ENCODE results near the gene TLE1.

Gene TLE1

DNA sequence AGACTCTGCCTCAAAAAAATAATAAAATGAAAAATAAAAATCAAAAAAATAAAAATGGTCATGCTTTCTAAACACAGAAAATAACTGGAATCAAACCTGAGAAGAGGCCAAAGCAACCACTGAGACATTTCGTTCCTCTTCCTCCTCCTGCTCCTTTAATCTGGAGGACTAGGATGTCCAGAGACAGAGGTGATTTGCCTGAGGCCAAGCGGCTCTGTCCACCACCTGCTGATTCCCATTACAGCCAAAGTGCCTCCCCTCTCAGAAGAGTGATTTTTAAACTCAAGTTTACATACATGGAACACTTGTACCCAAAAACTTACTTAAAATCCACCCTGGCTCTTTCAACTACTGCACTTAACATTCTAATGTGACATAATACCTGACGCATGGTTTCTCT, 65.6 kb downstream of the TLE1 start:
- H3K4me2 ChIP-seq: no peak overlapping the region

DNA sequence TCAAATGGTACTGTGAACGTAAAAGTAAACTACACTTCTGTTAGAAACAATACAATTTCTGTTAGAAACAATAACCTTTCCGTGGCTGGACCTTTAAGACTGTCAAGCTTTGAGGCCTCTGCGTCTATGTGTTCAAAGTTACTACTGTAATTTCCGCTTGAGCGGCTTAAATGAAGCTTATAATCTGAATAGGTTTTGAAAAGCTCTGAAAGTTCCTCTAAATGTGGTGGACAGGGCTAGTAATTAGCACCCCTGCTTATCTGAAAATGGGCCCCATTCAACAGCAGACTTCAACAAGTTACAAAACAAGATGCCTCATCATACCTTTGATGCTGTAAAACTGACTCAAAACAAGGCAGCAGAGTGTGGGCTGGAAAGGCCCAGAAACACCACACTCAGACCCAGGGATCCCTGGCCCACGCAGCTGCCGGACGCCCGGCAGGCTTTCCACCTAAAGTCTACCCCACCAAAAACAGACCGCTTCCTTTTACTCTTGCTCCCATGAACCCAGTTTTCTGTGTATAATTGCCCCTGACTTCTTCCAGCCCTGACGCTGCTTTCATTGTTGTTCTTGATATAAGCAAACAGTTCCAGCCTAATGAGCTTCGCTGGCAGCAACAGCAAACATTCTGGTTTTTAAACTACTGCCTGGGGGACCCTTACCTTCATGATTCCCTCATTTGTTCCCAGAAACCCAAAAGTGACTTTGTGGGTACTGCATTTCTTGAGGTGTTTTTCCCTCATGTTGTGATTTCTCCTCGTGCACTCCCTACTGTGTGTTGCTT, 66.7 kb downstream of the TLE1 start:
- TF ChIP-seq, protein P1, sequence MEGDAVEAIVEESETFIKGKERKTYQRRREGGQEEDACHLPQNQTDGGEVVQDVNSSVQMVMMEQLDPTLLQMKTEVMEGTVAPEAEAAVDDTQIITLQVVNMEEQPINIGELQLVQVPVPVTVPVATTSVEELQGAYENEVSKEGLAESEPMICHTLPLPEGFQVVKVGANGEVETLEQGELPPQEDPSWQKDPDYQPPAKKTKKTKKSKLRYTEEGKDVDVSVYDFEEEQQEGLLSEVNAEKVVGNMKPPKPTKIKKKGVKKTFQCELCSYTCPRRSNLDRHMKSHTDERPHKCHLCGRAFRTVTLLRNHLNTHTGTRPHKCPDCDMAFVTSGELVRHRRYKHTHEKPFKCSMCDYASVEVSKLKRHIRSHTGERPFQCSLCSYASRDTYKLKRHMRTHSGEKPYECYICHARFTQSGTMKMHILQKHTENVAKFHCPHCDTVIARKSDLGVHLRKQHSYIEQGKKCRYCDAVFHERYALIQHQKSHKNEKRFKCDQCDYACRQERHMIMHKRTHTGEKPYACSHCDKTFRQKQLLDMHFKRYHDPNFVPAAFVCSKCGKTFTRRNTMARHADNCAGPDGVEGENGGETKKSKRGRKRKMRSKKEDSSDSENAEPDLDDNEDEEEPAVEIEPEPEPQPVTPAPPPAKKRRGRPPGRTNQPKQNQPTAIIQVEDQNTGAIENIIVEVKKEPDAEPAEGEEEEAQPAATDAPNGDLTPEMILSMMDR (conservative IDR thresholded peaks at IDR 0.05; ENCODE audit: low read depth, low read length): no peak
- no peak overlapping the region for H3K4me3 ChIP-seq (IDR thresholded peaks at IDR 0.05; ENCODE audit: insufficient read depth, low read depth, low read length)
- H3K27me3 ChIP-seq (ENCODE audit: insufficient read depth, low read depth): no peaks in the 10 kb centered on the region
- no peak overlapping the region for H3K27ac ChIP-seq
- no peaks in the 10 kb centered on the region for H3K79me2 ChIP-seq (ENCODE audit: insufficient read depth, low read depth)
- H3K36me3 ChIP-seq (ENCODE audit: insufficient read depth): no peaks in the 10 kb centered on the region
- H2AFZ ChIP-seq (ENCODE audit: low read depth): no peak overlapping the region
- H4K20me1 ChIP-seq (ENCODE audit: insufficient read depth): no peaks in the 10 kb centered on the region
- H3K4me1 ChIP-seq (ENCODE audit: low read depth, poor library complexity, severe bottlenecking): peaks cover 49% of the 10 kb centered on the region
- no peak overlapping the region for H3K9ac ChIP-seq
- H3K4me2 ChIP-seq: 0 out of 2 replicates have a peak overlapping the region, but pooled peaks have one; percentile 70

More for the DNA sequence above, 65.6 kb downstream of the TLE1 start:
- H3K36me3 ChIP-seq (ENCODE audit: insufficient read depth): no peaks in the 10 kb centered on the region
- no peak overlapping the region for H3K4me3 ChIP-seq (IDR thresholded peaks at IDR 0.05; ENCODE audit: insufficient read depth, low read depth, low read length)
- peaks cover 45% of the 10 kb centered on the region for H3K4me1 ChIP-seq (ENCODE audit: low read depth, poor library complexity, severe bottlenecking)
- H3K27ac ChIP-seq: no peak overlapping the region
- no peaks in the 10 kb centered on the region for H3K79me2 ChIP-seq (ENCODE audit: insufficient read depth, low read depth)
- no peaks in the 10 kb centered on the region for H3K27me3 ChIP-seq (ENCODE audit: insufficient read depth, low read depth)
- no peak overlapping the region for H3K9ac ChIP-seq
- TF ChIP-seq, protein P1 (conservative IDR thresholded peaks at IDR 0.05; ENCODE audit: low read depth, low read length): no peak
- no peaks in the 10 kb centered on the region for H4K20me1 ChIP-seq (ENCODE audit: insufficient read depth)
- H2AFZ ChIP-seq (ENCODE audit: low read depth): no peak overlapping the region

DNA sequence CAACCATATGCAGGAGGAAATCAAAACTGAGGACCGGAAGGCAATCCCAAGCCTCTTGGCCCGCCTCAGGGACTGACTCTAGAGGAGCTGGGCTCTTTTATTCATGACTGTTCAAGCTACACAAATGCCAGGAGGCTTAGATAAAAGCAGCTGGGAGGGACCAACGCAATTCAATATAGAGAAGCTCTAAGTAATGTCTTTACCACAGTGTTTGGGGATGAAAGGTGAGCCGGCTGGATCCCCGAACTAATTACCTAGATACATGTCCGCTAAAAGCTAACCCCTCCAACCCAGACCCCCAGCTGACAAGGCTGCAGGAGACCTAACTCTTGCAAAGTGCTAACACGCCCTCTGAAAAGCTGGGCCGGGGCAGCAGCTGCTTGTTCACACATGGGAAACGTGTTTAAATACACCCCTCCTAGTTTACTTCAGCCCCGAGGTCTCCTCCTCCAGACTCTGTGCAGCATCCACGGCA, 67.5 kb downstream of the TLE1 start:
- H2AFZ ChIP-seq (ENCODE audit: low read depth): no peak overlapping the region
- TF ChIP-seq, protein P1 (conservative IDR thresholded peaks at IDR 0.05; ENCODE audit: low read depth, low read length): no peak
- H3K79me2 ChIP-seq (ENCODE audit: insufficient read depth, low read depth): no peaks in the 10 kb centered on the region
- H3K4me3 ChIP-seq (IDR thresholded peaks at IDR 0.05; ENCODE audit: insufficient read depth, low read depth, low read length): no peak overlapping the region
- peaks cover 49% of the 10 kb centered on the region for H3K4me1 ChIP-seq (ENCODE audit: low read depth, poor library complexity, severe bottlenecking)
- H3K27ac ChIP-seq: peak overlapping the region; percentile 60; the same call in 1 of the 2 replicates
- no peaks in the 10 kb centered on the region for H4K20me1 ChIP-seq (ENCODE audit: insufficient read depth)
- no peak overlapping the region for H3K9ac ChIP-seq
- peak overlapping the region; percentile 70 for H3K4me2 ChIP-seq
- no peaks in the 10 kb centered on the region for H3K27me3 ChIP-seq (ENCODE audit: insufficient read depth, low read depth)
- H3K36me3 ChIP-seq (ENCODE audit: insufficient read depth): no peaks in the 10 kb centered on the region

DNA sequence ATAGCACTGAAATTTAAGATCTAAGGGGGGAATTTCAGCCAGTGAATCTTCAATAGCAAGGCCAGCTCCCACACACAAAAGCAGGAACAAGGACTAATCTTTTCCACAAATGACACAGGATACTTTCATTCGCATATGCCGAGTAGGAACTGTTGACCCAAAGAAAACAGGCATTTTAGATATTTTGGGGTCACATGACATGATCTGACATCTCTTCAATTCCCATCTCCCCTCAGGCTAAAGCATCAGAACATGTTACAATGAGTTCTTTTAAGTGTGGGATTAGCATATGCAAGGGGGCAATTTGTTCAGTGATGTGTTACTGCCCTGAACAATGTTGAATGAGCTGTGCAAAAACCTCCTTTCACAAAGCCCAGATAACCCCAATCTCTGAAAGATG, 68.2 kb downstream of the TLE1 start:
- Histone ChIP-seq H3K27ac (peak overlapping the region; percentile 60; the same call in 1 of the 2 replicates), H3K4me2 (peak overlapping the region; percentile 70), H3K79me2 (ENCODE audit: insufficient read depth, low read depth) (no peaks in the 10 kb centered on the region), H3K4me1 (ENCODE audit: low read depth, poor library complexity, severe bottlenecking) (peaks cover 49% of the 10 kb centered on the region), H3K4me3 (IDR thresholded peaks at IDR 0.05; ENCODE audit: insufficient read depth, low read depth, low read length) (no peak overlapping the region), H2AFZ (ENCODE audit: low read depth) (no peak overlapping the region), H3K27me3 (ENCODE audit: insufficient read depth, low read depth) (no peaks in the 10 kb centered on the region), H3K9ac (no peak overlapping the region), H4K20me1 (ENCODE audit: insufficient read depth) (no peaks in the 10 kb centered on the region), H3K36me3 (ENCODE audit: insufficient read depth) (no peaks in the 10 kb centered on the region)
- TF ChIP-seq, protein P1 (conservative IDR thresholded peaks at IDR 0.05; ENCODE audit: low read depth, low read length): no peak

Measured in KMS-11 (cell line).